Right atrium auricular region (tissue), 2 donors: Measurements from ENCODE around the gene MAN1A2. TPM values are rescaled to one million over a fixed set of nuclear protein-coding genes. Genes with fewer than 3 reads are reported as not detected.
"Not testable (repeated sequence)": the region's sequence is repeated elsewhere in the genome, so short reads cannot be mapped to it uniquely, and the experiment has no call there.

Source experiments
- DNase-seq: peaks from one replicate; pipeline ENCODE4 v3.0.0-alpha.2; 2019; ENCODE audit warnings: low spot score
- H3K27ac ChIP-seq, 2 donors: fragments of 200-600 bp; sonication (generic); 1 replicate in 1 of 2; 2 replicates in 1 of 2; pipeline ENCODE4 v1.5.1; 2016 to 2019
- H3K27me3 ChIP-seq, 2 donors: fragments of 200-600 bp; sonication (generic); one replicate each; pipeline versions ENCODE4 v1.5.1 to v1.6.0; 2017 to 2019
- H3K36me3 ChIP-seq: fragments of 200-600 bp; sonication (generic); one replicate; pipeline ENCODE4 v1.5.1; 2016
- H3K4me1 ChIP-seq, 2 donors: fragments of 200-600 bp; sonication (generic); one replicate each; pipeline versions ENCODE4 v1.5.1 to v1.6.0; 2017 to 2019
- H3K4me3 ChIP-seq, 2 donors: fragments of 200-600 bp; sonication (generic); 1 replicate in 1 of 2; 2 replicates in 1 of 2; pipeline ENCODE4 v1.5.1; 2017 to 2019; ENCODE audit warnings: mild to moderate bottlenecking in 1 of 2, moderate library complexity in 1 of 2
- H3K9me3 ChIP-seq, 2 donors: fragments of 200-600 bp; sonication (generic); one replicate each; pipeline ENCODE4 v1.5.1; 2019
- total RNA-seq, 2 donors: library from RNA; depleted of rRNA; stranded (reverse); fragments of >200 nt; gene quantifications; one replicate each; pipeline ENCODE4 v1.1.0, GENCODE V29; 2016
- TF ChIP-seq, protein P1 (sequence below), 2 donors: fragments of 200-600 bp; sonication (generic); IDR thresholded peaks; one replicate each; pipeline ENCODE4 v1.5.1; 2019; ENCODE audit warnings: antibody characterized with exemption in 2 of 2

Gene MAN1A2
- total RNA-seq, 2 donors from 2014 or later = 26.7 to 52.7 TPM

DNA sequence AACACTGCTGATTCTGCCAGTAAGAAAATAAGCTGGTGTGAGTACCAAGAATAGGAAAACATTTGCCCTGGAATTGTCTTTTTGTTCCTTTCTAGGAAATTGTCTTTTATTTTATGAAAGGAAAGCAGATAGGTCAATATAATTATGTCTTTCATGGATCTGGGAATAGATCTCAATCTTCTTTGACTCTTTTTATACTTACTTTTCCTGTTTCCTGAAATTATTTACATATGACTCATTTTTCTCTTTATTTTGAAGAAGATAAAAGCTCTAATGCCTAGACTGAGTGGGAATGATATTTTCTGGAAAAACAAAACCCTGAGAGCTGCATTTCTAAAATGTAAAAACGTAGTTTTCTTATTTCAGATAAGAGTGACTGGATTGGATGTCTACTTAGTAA lies 100.1 kb downstream of the MAN1A2 start:
- H3K27ac ChIP-seq = no peak overlapping the region
- DNase-seq = no peak
- no peaks in the 10 kb centered on the region for H3K9me3 ChIP-seq
- H3K4me1 ChIP-seq = no peaks in the 10 kb centered on the region
- H3K27me3 ChIP-seq = no peaks in the 10 kb centered on the region
- H3K36me3 ChIP-seq = no peaks in the 10 kb centered on the region
- H3K4me3 ChIP-seq = no peak overlapping the region
- TF ChIP-seq, protein P1, sequence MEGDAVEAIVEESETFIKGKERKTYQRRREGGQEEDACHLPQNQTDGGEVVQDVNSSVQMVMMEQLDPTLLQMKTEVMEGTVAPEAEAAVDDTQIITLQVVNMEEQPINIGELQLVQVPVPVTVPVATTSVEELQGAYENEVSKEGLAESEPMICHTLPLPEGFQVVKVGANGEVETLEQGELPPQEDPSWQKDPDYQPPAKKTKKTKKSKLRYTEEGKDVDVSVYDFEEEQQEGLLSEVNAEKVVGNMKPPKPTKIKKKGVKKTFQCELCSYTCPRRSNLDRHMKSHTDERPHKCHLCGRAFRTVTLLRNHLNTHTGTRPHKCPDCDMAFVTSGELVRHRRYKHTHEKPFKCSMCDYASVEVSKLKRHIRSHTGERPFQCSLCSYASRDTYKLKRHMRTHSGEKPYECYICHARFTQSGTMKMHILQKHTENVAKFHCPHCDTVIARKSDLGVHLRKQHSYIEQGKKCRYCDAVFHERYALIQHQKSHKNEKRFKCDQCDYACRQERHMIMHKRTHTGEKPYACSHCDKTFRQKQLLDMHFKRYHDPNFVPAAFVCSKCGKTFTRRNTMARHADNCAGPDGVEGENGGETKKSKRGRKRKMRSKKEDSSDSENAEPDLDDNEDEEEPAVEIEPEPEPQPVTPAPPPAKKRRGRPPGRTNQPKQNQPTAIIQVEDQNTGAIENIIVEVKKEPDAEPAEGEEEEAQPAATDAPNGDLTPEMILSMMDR (IDR thresholded peaks at IDR 0.05) = no peak

DNA sequence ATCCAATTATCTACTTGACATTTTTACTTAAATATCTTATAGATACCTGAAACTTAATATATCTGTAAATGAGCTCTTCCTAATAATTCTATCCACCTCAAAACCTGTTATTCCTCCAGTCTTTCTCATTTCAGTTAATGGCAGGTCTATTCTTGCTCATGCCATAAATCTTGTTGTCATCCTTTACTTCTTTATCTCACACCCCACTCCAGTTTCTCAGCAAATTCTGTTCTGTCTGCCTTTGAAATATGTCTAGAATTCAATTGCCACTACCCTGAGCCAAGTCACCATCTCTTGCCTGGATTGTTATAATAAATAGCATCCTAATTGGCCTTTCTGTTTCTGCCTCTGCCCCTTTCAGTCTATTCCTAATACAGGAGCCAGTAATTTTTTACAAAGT lies 105.8 kb downstream of the MAN1A2 start:
- Histone ChIP-seq H3K9me3 (no peaks in the 10 kb centered on the region), H3K27me3 (no peaks in the 10 kb centered on the region), H3K27ac (no peak overlapping the region), H3K36me3 (no peaks in the 10 kb centered on the region), H3K4me1 (no peaks in the 10 kb centered on the region), H3K4me3 (no peak overlapping the region)
- no peak for DNase-seq
- TF ChIP-seq, protein P1 (IDR thresholded peaks at IDR 0.05) = no peak

DNA sequence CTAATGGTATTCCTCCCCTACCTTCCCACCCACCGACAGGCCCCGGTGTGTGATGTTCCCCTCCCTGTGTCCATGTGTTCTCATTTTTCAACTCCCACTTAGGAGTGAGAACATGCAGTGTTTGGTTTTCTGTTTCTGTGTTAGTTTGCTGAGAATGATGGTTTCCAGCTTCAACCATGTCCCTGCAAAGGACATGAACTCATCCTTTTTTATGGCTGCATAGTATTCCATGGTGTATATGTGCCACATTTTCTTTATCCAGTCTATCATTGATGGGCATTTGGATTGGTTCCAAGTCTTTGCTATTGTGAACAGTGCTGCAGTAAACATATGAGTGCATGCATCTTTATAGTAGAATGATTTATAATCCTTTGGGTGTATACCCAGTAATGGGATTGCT lies 108.2 kb downstream of the MAN1A2 start:
- not testable (repeated sequence) for H3K9me3 ChIP-seq, DNase-seq, H3K27ac ChIP-seq, H3K36me3 ChIP-seq, H3K27me3 ChIP-seq, H3K4me1 ChIP-seq, H3K4me3 ChIP-seq

DNA sequence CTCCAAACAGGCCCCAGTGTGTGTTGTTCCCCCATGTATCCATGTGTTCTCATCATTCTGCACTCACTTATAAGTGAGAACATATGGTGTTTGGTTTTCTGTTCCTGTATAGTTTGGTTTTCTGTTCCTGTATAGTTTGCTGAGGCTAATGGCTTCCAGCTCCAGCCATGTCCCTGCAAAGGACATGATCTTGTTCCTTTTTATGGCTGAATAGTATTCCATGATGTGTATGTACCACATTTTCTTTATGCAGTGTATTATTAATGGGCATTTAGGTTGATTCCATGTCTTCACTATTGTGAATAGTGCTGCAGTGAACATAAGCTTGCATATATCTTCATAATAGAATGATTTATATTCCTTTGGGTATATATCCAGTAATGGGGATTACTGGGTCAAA lies 111.8 kb downstream of the MAN1A2 start:
- TF ChIP-seq, protein P1 (IDR thresholded peaks at IDR 0.05) = no peak
- no peaks in the 10 kb centered on the region for H3K4me1 ChIP-seq
- H3K4me3 ChIP-seq = no peak overlapping the region
- no peaks in the 10 kb centered on the region for H3K27me3 ChIP-seq
- no peak overlapping the region for H3K27ac ChIP-seq
- no peak for DNase-seq
- H3K36me3 ChIP-seq = peaks cover 3% of the 10 kb centered on the region
- H3K9me3 ChIP-seq = no peaks in the 10 kb centered on the region

DNA sequence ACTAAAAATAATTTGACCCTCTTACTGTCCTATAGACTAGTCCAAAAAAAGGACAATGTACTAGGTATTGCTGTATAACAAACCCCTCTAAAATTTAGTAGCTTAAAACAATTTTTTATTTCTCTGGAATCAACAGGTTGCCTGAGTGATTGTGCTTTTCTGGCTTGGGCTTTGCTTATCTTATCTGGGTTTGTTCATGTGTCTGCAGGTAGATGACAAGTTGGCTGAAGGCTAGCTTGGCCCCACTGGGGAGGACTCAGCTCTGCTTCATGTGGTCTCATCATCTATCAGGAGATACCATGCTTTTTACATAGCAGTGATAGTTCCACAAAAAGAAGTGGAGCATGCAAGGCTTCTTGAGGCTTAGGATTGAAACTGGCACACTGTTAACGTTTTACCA lies 114.2 kb downstream of the MAN1A2 start:
- H3K4me3 ChIP-seq = no peak overlapping the region
- TF ChIP-seq, protein P1 (IDR thresholded peaks at IDR 0.05) = no peak
- H3K9me3 ChIP-seq = no peaks in the 10 kb centered on the region
- no peak for DNase-seq
- H3K4me1 ChIP-seq = no peaks in the 10 kb centered on the region
- no peak overlapping the region for H3K27ac ChIP-seq
- no peaks in the 10 kb centered on the region for H3K27me3 ChIP-seq
- peaks cover 3% of the 10 kb centered on the region for H3K36me3 ChIP-seq

DNA sequence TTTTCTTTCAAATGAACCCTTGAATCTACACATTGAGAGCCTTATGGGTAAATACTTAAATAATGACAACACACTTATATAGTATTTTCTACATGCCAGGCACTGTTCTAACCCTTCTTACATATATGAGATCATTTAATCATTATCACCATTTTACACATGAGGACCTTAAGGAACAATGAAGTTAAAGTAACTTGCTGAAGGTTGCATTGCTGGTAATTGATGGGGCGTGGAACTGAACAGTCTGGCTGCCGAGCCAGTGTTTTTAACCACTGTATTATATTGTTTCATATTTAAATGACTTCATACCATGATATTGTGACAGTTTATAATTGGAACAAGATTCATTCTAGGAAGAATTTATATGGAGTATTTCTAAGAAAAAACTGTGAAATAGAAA lies 126.7 kb downstream of the MAN1A2 start:
- Histone ChIP-seq H3K4me3 (no peak overlapping the region), H3K27me3 (no peaks in the 10 kb centered on the region), H3K27ac (no peak overlapping the region), H3K36me3 (no peaks in the 10 kb centered on the region), H3K4me1 (no peaks in the 10 kb centered on the region), H3K9me3 (no peaks in the 10 kb centered on the region)
- TF ChIP-seq, protein P1 (IDR thresholded peaks at IDR 0.05) = no peak
- no peak for DNase-seq
